ENCODE results near the gene NRP1.

NRP1 gene

GRCh38 chr10:33254556-33255160, 79.8 kb downstream of the NRP1 start:
- TF ChIP-seq TCF12 (IDR thresholded peaks at IDR 0.05; ENCODE audit: low read depth) (no peak), EP300 (IDR thresholded peaks at IDR 0.05; ENCODE audit: borderline replicate concordance) (no peak), TAF1 (IDR thresholded peaks at IDR 0.05; ENCODE audit: low read depth) (no peak), ZBTB7A (IDR thresholded peaks at IDR 0.05; ENCODE audit: low read depth) (no peak), TEAD4 (IDR thresholded peaks at IDR 0.05) (no peak), RAD21 (IDR thresholded peaks at IDR 0.05; ENCODE audit: low read depth) (no peak)

GRCh38 chr10:33253411-33253810, 81.1 kb downstream of the NRP1 start:
- TF ChIP-seq USF1 (IDR thresholded peaks at IDR 0.05) (no peak), CREB1 (IDR thresholded peaks at IDR 0.05; ENCODE audit: low read depth) (no peak), EP300 (IDR thresholded peaks at IDR 0.05; ENCODE audit: borderline replicate concordance) (no peak), EGR1 (IDR thresholded peaks at IDR 0.05) (no peak), NFIC (IDR thresholded peaks at IDR 0.05) (no peak), ZBTB7A (IDR thresholded peaks at IDR 0.05; ENCODE audit: low read depth) (no peak)

GRCh38 chr10:33252794-33253203, 81.7 kb downstream of the NRP1 start:
- TF ChIP-seq TCF12 (IDR thresholded peaks at IDR 0.05; ENCODE audit: low read depth) (no peak), EGR1 (IDR thresholded peaks at IDR 0.05) (no peak), CEBPB (IDR thresholded peaks at IDR 0.05) (no peak), NFIC (IDR thresholded peaks at IDR 0.05) (no peak), REST (IDR thresholded peaks at IDR 0.05; ENCODE audit: low read depth) (no peak), MAX (IDR thresholded peaks at IDR 0.05) (no peak), EP300 (IDR thresholded peaks at IDR 0.05; ENCODE audit: borderline replicate concordance) (no peak), RAD21 (IDR thresholded peaks at IDR 0.05; ENCODE audit: low read depth) (no peak), USF1 (IDR thresholded peaks at IDR 0.05) (no peak), TEAD4 (IDR thresholded peaks at IDR 0.05) (no peak), TAF1 (IDR thresholded peaks at IDR 0.05; ENCODE audit: low read depth) (no peak), YY1 (IDR thresholded peaks at IDR 0.05; ENCODE audit: low read depth) (no peak), FOXM1 (IDR thresholded peaks at IDR 0.05; ENCODE audit: borderline replicate concordance, low read depth) (no peak)

- TF ChIP-seq USF1 (IDR thresholded peaks at IDR 0.05) (no peak), CREB1 (IDR thresholded peaks at IDR 0.05; ENCODE audit: low read depth) (no peak), TCF12 (IDR thresholded peaks at IDR 0.05; ENCODE audit: low read depth) (no peak), ZBTB7A (IDR thresholded peaks at IDR 0.05; ENCODE audit: low read depth) (no peak)
Observed at GRCh38 chr10:33252324-33252723, 82.1 kb downstream of the NRP1 start.

- TF ChIP-seq NFIC (IDR thresholded peaks at IDR 0.05) = no peak
- no peak for TF ChIP-seq CREB1 (IDR thresholded peaks at IDR 0.05; ENCODE audit: low read depth)
- no peak for TF ChIP-seq USF1 (IDR thresholded peaks at IDR 0.05)
- no peak for TF ChIP-seq EP300 (IDR thresholded peaks at IDR 0.05; ENCODE audit: borderline replicate concordance)
- TF ChIP-seq YY1 (IDR thresholded peaks at IDR 0.05; ENCODE audit: low read depth) = no peak
- TF ChIP-seq ZBTB7A (IDR thresholded peaks at IDR 0.05; ENCODE audit: low read depth) = no peak
- TF ChIP-seq REST (IDR thresholded peaks at IDR 0.05; ENCODE audit: low read depth) = no peak
- TF ChIP-seq TEAD4 (IDR thresholded peaks at IDR 0.05) = no peak
- no peak for TF ChIP-seq TCF12 (IDR thresholded peaks at IDR 0.05; ENCODE audit: low read depth)
- no peak for TF ChIP-seq MAX (IDR thresholded peaks at IDR 0.05)
- TF ChIP-seq FOXM1 (IDR thresholded peaks at IDR 0.05; ENCODE audit: borderline replicate concordance, low read depth) = no peak
- TF ChIP-seq TAF1 (IDR thresholded peaks at IDR 0.05; ENCODE audit: low read depth) = no peak
- no peak for TF ChIP-seq RAD21 (IDR thresholded peaks at IDR 0.05; ENCODE audit: low read depth)
- no peak for TF ChIP-seq EGR1 (IDR thresholded peaks at IDR 0.05)
- TF ChIP-seq CEBPB (IDR thresholded peaks at IDR 0.05) = no peak
Observed at GRCh38 chr10:33249659-33250345, 84.7 kb downstream of the NRP1 start.
